ENCODE measurements around the gene ZC3HAV1. TPM values are rescaled to one million over a fixed set of nuclear protein-coding genes. Genes with fewer than 3 reads are reported as not detected.

ZC3HAV1 gene
- total and polyA plus RNA-seq, 2 of the 13 experiments (the other 11 are each of a cell fraction or from before 2014, with no cell fraction given): 12.7 to 23.7 TPM

DNA sequence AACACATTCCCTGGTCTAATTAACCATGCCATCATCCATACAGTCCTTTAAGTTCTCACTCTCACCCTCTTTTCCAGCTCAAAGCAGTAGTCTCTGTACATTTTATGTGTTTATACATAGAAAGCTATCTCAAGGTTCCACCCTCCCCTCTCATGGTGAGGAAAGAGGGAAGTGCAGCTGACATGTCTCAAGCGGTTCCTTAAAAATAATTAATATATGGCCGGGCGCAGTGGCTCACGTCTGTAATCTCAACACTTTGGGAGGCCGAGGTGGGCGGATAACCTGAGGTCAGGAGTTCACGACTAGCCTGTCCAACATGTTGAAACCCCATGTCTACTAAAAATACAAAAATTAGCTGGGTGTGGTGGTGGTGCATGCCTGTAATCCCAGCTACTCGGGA, 36.7 kb downstream of the ZC3HAV1 start:
- CTCF ChIA-PET (ENCODE audit: low intra/inter-chr PET ratio, low total read pairs): no interaction called here
- TF ChIP-seq SOX6 (IDR thresholded peaks at IDR 0.05) (no peak), SOX6 (CRISPR knock-in tag; IDR thresholded peaks at IDR 0.05) (no peak), ZNF558 (CRISPR knock-in tag; IDR thresholded peaks at IDR 0.05; ENCODE audit: borderline replicate concordance) (no peak), BCL6 (CRISPR knock-in tag; IDR thresholded peaks at IDR 0.05) (no peak), ZKSCAN8 (CRISPR knock-in tag; IDR thresholded peaks at IDR 0.05; ENCODE audit: borderline replicate concordance) (no peak), SRF (IDR thresholded peaks at IDR 0.05; ENCODE audit: low read depth, low read length) (no peak), NR2F2 (IDR thresholded peaks at IDR 0.05; ENCODE audit: borderline replicate concordance, low read depth) (no peak), MEF2D (CRISPR knock-in tag; IDR thresholded peaks at IDR 0.05) (no peak), IRX3 (CRISPR knock-in tag; IDR thresholded peaks at IDR 0.05; ENCODE audit: borderline replicate concordance, low read depth) (no peak), ATRX (CRISPR knock-in tag; IDR thresholded peaks at IDR 0.05; ENCODE audit: borderline replicate concordance) (no peak), ZNF343 (CRISPR knock-in tag; IDR thresholded peaks at IDR 0.05) (no peak), ZSCAN22 (CRISPR knock-in tag; IDR thresholded peaks at IDR 0.05) (no peak)
- TF ChIP-seq, protein P1, sequence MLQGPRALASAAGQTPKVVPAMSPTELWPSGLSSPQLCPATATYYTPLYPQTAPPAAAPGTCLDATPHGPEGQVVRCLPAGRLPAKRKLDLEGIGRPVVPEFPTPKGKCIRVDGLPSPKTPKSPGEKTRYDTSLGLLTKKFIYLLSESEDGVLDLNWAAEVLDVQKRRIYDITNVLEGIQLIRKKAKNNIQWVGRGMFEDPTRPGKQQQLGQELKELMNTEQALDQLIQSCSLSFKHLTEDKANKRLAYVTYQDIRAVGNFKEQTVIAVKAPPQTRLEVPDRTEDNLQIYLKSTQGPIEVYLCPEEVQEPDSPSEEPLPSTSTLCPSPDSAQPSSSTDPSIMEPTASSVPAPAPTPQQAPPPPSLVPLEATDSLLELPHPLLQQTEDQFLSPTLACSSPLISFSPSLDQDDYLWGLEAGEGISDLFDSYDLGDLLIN (CRISPR knock-in tag; IDR thresholded peaks at IDR 0.05; ENCODE audit: borderline replicate concordance): no peak
- TF ChIP-seq, protein P2, sequence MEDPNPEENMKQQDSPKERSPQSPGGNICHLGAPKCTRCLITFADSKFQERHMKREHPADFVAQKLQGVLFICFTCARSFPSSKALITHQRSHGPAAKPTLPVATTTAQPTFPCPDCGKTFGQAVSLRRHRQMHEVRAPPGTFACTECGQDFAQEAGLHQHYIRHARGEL (CRISPR knock-in tag; IDR thresholded peaks at IDR 0.05): no peak
- no peak for DNase-seq (ENCODE audit: low spot score)
- peaks cover 29% of the 10 kb centered on the region for H3K4me1 ChIP-seq (ENCODE audit: insufficient read depth, low read length)
- H4K20me1 ChIP-seq (ENCODE audit: insufficient read depth, low read length): no peaks in the 10 kb centered on the region; the same call in 1 of the 2 replicates
- intact Hi-C loops (cut with micrococcal nuclease; ENCODE audit: unreplicated experiment): no loop called here
- no TSS peak for BruUV-seq (replicated peaks)
- H3K4me2 ChIP-seq (ENCODE audit: low read depth, low read length): no peak overlapping the region
- no peak for FAIRE-seq
- WGBS (ENCODE audit: low lambda C conversion rate): 92% methylated on average over 8 of the region's 8 CpGs
- no peak overlapping the region for H2AFZ ChIP-seq (ENCODE audit: low read length)
- H3K9me3 ChIP-seq (ENCODE audit: low read length): no peaks in the 10 kb centered on the region
- H3K27ac ChIP-seq (ENCODE audit: extremely low read length, insufficient read depth, low read length): no peak overlapping the region
- no peak for ATAC-seq
- POLR2A ChIA-PET: no interaction called here
- H3K9ac ChIP-seq (ENCODE audit: insufficient read depth, low read depth, low read length): no peak overlapping the region
- H3K4me3 ChIP-seq (replicated peaks in 1 of 3; ENCODE audit: insufficient read depth in 1 of 3, low read depth in 2 of 3, low read length in 3 of 3): no peak overlapping the region
- no peaks in the 10 kb centered on the region for H3K27me3 ChIP-seq (ENCODE audit: control insufficient read depth in 1 of 2, insufficient read depth in 2 of 2, low read length in 2 of 2)
- H3K79me2 ChIP-seq (ENCODE audit: insufficient read depth, low read length): no peaks in the 10 kb centered on the region
- peaks cover 10 to 47% of the 10 kb centered on the region in 2 experiments; a peak in 4 of 5 replicates for H3K36me3 ChIP-seq (replicated peaks in 1 of 2; ENCODE audit: control insufficient read depth in 1 of 2, insufficient read depth in 2 of 2, low read length in 2 of 2)
- in situ Hi-C loops (cut with HindIII; ENCODE audit: extremely low pct_ligation_motif_present, low pct_unique_long_range_greater_than_20kb): no loop called here
